HepG2 (cell line): Measurements from ENCODE around the gene CYBC1. TPM values are rescaled to one million over a fixed set of nuclear protein-coding genes. Genes with fewer than 3 reads are reported as not detected.
A peak's percentile ranks its signal among the peaks of the same experiment; 100 is the strongest.

ENCODE experiments used
- DNMT1 ChIP-seq: sonication (generic); formaldehyde crosslinking; IDR thresholded peaks from 2 replicates; pipeline ENCODE4 v1.5.1; 2020; ENCODE audit warnings: mild to moderate bottlenecking, missing genetic modification reagents
- ELF3 ChIP-seq: IDR thresholded peaks from 2 replicates; pipeline ENCODE4 v1.6.1; 2016; ENCODE audit warnings: missing genetic modification reagents, missing compliant biosample characterization
- KAT8 ChIP-seq: IDR thresholded peaks from 2 replicates; pipeline ENCODE4 v1.6.1; 2016; ENCODE audit warnings: missing genetic modification reagents, missing compliant biosample characterization
- MIXL1 ChIP-seq: IDR thresholded peaks from 2 replicates; pipeline ENCODE4 v1.6.1; 2016
- MTA3 ChIP-seq: sonication (generic); formaldehyde crosslinking; IDR thresholded peaks from 2 replicates; pipeline ENCODE4 v1.4.0; 2020; ENCODE audit warnings: missing genetic modification reagents
- PRDM4 ChIP-seq: sonication (generic); formaldehyde crosslinking; IDR thresholded peaks from 2 replicates; pipeline ENCODE4 v1.9.0; 2021; ENCODE audit warnings: missing genetic modification reagents, borderline replicate concordance
- REPIN1 ChIP-seq: sonication (generic); formaldehyde crosslinking; IDR thresholded peaks from 2 replicates; pipeline ENCODE4 v1.8.0; 2022; ENCODE audit warnings: missing genetic modification reagents, low read depth, mild to moderate bottlenecking, borderline replicate concordance
- RERE ChIP-seq: IDR thresholded peaks from 2 replicates; pipeline ENCODE4 v1.6.1; 2016; ENCODE audit warnings: low read depth, missing genetic modification reagents, missing compliant biosample characterization
- SNAPC2 ChIP-seq: sonication (generic); formaldehyde crosslinking; IDR thresholded peaks from 2 replicates; pipeline ENCODE4 v1.8.1; 2022; ENCODE audit warnings: mild to moderate bottlenecking, missing genetic modification reagents
- SP5 ChIP-seq: IDR thresholded peaks from 2 replicates; pipeline ENCODE4 v1.6.1; 2016; ENCODE audit warnings: low read depth, borderline replicate concordance
- TAF15 ChIP-seq: fragments of 200-400 bp; formaldehyde crosslinking; IDR thresholded peaks from one replicate; pipeline ENCODE4 v1.6.1; 2018; ENCODE audit warnings: mild to moderate bottlenecking, low read depth, low read length; ENCODE audit not compliant: poor library complexity, severe bottlenecking
- TOPORS ChIP-seq: sonication (generic); formaldehyde crosslinking; IDR thresholded peaks from 2 replicates; pipeline ENCODE4 v1.8.0; 2023; ENCODE audit warnings: mild to moderate bottlenecking, missing genetic modification reagents
- ZKSCAN8 ChIP-seq: IDR thresholded peaks from 2 replicates; pipeline ENCODE4 v1.6.1; 2016; ENCODE audit warnings: borderline replicate concordance, missing genetic modification reagents, missing compliant biosample characterization
- ZNF17 ChIP-seq: sonication (generic); formaldehyde crosslinking; IDR thresholded peaks from 2 replicates; pipeline ENCODE4 v1.5.0; 2020; ENCODE audit warnings: mild to moderate bottlenecking, missing genetic modification reagents
- ZNF264 ChIP-seq: sonication (generic); formaldehyde crosslinking; IDR thresholded peaks from 2 replicates; pipeline ENCODE4 v1.4.0; 2020; ENCODE audit warnings: missing genetic modification reagents
- ZNF282 ChIP-seq: fragments of 450-650 bp; IDR thresholded peaks from 2 replicates; pipeline ENCODE4 v1.6.1; 2018; ENCODE audit not compliant: partially characterized antibody
- ZNF33B ChIP-seq: sonication (generic); formaldehyde crosslinking; IDR thresholded peaks from 2 replicates; pipeline ENCODE4 v1.5.1; 2020; ENCODE audit warnings: mild to moderate bottlenecking, missing genetic modification reagents
- ZNF383 ChIP-seq: sonication (generic); formaldehyde crosslinking; IDR thresholded peaks from 2 replicates; pipeline ENCODE4 v1.4.0; 2020; ENCODE audit warnings: missing genetic modification reagents, mild to moderate bottlenecking, borderline replicate concordance
- ZNF563 ChIP-seq: sonication (generic); formaldehyde crosslinking; IDR thresholded peaks from 2 replicates; pipeline ENCODE4 v1.8.0; 2022; ENCODE audit warnings: mild to moderate bottlenecking, moderate library complexity, missing genetic modification reagents
- ZNF777 ChIP-seq: sonication (generic); formaldehyde crosslinking; IDR thresholded peaks from 2 replicates; pipeline ENCODE4 v1.4.0; 2020; ENCODE audit warnings: missing genetic modification reagents
- polyA plus RNA-seq, 8 experiments: library from polyadenylated mRNA; depleted of rRNA in 3 of 8; stranded (reverse) in 7 of 8; unstranded in 1 of 8; fragments of >200 nt; fragmentation: Illumina TruSeq in 4 of 8; extraction: Trizol in 4 of 8; gene quantifications; 2 replicates each; pipeline versions ENCODE4 v1.2.1 to v1.2.3, GENCODE V29; 2011 to 2016; ENCODE audit warnings: low read depth in 4 of 8, missing spikeins in 1 of 8, mixed read lengths in 1 of 8; ENCODE audit not compliant: insufficient read depth in 1 of 8
- total RNA-seq, 5 experiments: library from RNA; depleted of rRNA; stranded (reverse); fragments of >200 nt; fragmentation: Illumina TruSeq; extraction: Trizol; gene quantifications; 2 replicates each; pipeline ENCODE4 v1.2.3, GENCODE V29; 2016; ENCODE audit warnings: low read depth in 1 of 5
- TF ChIP-seq, protein P1 (sequence below): IDR thresholded peaks from 2 replicates; pipeline ENCODE4 v1.6.1; 2012; ENCODE audit warnings: inconsistent platforms

CYBC1 gene
- total and polyA plus RNA-seq, 2 of the 13 experiments (the other 11 are each of a cell fraction or from before 2014, with no cell fraction given), result 43.4 to 44.1 TPM

GRCh38 chr17:82494236-82495055, 43.9 kb upstream of the CYBC1 start (continued):
- TF ChIP-seq RERE, result 0 out of 2 replicates have a peak, but pooled peaks have one; percentile 24
- TF ChIP-seq KAT8, result peak; percentile 88
- peak; percentile 87; the same call in 1 of the 2 replicates for TF ChIP-seq ZNF563 (CRISPR knock-in tag)
- no peak; the same call in 1 of the 2 replicates for TF ChIP-seq ZNF33B (CRISPR knock-in tag)
- TF ChIP-seq, protein P1, sequence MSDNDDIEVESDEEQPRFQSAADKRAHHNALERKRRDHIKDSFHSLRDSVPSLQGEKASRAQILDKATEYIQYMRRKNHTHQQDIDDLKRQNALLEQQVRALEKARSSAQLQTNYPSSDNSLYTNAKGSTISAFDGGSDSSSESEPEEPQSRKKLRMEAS, result peak; percentile 74
- TF ChIP-seq ZNF383 (CRISPR knock-in tag), result peak; percentile 90; the same call in 1 of the 2 replicates
- peak; percentile 87 for TF ChIP-seq TOPORS (CRISPR knock-in tag)
- TF ChIP-seq ZNF777 (CRISPR knock-in tag), result peak; percentile 47; the same call in 1 of the 2 replicates
- no peak for TF ChIP-seq PRDM4 (CRISPR knock-in tag)
- TF ChIP-seq TAF15, result no peak
- TF ChIP-seq MIXL1, result peak; percentile 66; the same call in 1 of the 2 replicates
- peak; percentile 72 for TF ChIP-seq ZKSCAN8 (CRISPR knock-in tag)
- TF ChIP-seq ZNF264 (CRISPR knock-in tag), result peak; percentile 65; the same call in 1 of the 2 replicates
- no peak for TF ChIP-seq ZNF282
- no peak for TF ChIP-seq ZNF17 (CRISPR knock-in tag)
- TF ChIP-seq REPIN1 (CRISPR knock-in tag), result peak; percentile 99
- TF ChIP-seq SNAPC2 (CRISPR knock-in tag), result no peak
- no peak for TF ChIP-seq SP5
- no peak for TF ChIP-seq MTA3 (CRISPR knock-in tag)
- peak; percentile 94; the same call in 1 of the 2 replicates for TF ChIP-seq DNMT1
- TF ChIP-seq ELF3 (CRISPR knock-in tag), result peak; percentile 86
